Hepatocyte (in vitro differentiated cells): Measurements from ENCODE around the gene NHERF1. TPM values are rescaled to one million over a fixed set of nuclear protein-coding genes. Genes with fewer than 3 reads are reported as not detected.

Experiments used
- DNase-seq: peaks from one replicate; pipeline ENCODE4 v3.0.0-alpha.2; 2016; ENCODE audit warnings: low spot score
- H2AFZ ChIP-seq: fragments of 200-600 bp; sonication (generic); 2 replicates; pipeline ENCODE4 v1.6.0; 2016; ENCODE audit warnings: antibody characterized with exemption, mild to moderate bottlenecking
- H3K27ac ChIP-seq: fragments of 200-600 bp; sonication (generic); 2 replicates; pipeline ENCODE4 v1.5.1; 2016; ENCODE audit warnings: mild to moderate bottlenecking
- H3K27me3 ChIP-seq: fragments of 200-600 bp; sonication (generic); 2 replicates; pipeline ENCODE4 v1.6.1; 2016
- H3K36me3 ChIP-seq: fragments of 200-600 bp; sonication (generic); replicated peaks from 2 replicates; pipeline ENCODE4 v1.5.1; 2016; ENCODE audit warnings: low read depth; ENCODE audit not compliant: insufficient read depth
- H3K4me1 ChIP-seq: fragments of 200-600 bp; sonication (generic); 2 replicates; pipeline ENCODE4 v1.5.1; 2016; ENCODE audit warnings: mild to moderate bottlenecking, moderate library complexity; ENCODE audit not compliant: insufficient read depth
- H3K4me2 ChIP-seq: fragments of 200-600 bp; sonication (generic); 2 replicates; pipeline ENCODE4 v1.6.0; 2016
- H3K4me3 ChIP-seq: fragments of 200-600 bp; sonication (generic); 2 replicates; pipeline ENCODE4 v1.5.1; 2016; ENCODE audit warnings: mild to moderate bottlenecking
- H3K79me2 ChIP-seq: fragments of 200-600 bp; sonication (generic); 2 replicates; pipeline ENCODE4 v1.6.0; 2017; ENCODE audit warnings: mild to moderate bottlenecking
- H3K9me2 ChIP-seq: fragments of 200-600 bp; sonication (generic); replicated peaks from 2 replicates; pipeline ENCODE4 v1.6.0; 2017; ENCODE audit warnings: mild to moderate bottlenecking; ENCODE audit not compliant: insufficient read depth
- H3K9me3 ChIP-seq: fragments of 200-600 bp; sonication (generic); 2 replicates; pipeline ENCODE4 v1.5.1; 2016; ENCODE audit warnings: low read depth, mild to moderate bottlenecking
- H4K20me1 ChIP-seq: fragments of 200-600 bp; sonication (generic); 2 replicates; pipeline ENCODE4 v1.6.0; 2016; ENCODE audit warnings: mild to moderate bottlenecking; ENCODE audit not compliant: insufficient read depth, poor library complexity, severe bottlenecking
- EZH2 ChIP-seq: fragments of 200-600 bp; sonication (generic); IDR thresholded peaks from 2 replicates; pipeline ENCODE4 v1.6.1; 2016; ENCODE audit warnings: antibody characterized with exemption, mild to moderate bottlenecking, borderline replicate concordance
- EZH2phosphoT487 ChIP-seq: fragments of 200-600 bp; sonication (generic); IDR thresholded peaks from one replicate; pipeline ENCODE4 v1.6.1; 2018; ENCODE audit warnings: antibody characterized with exemption, mild to moderate bottlenecking, low read depth, moderate library complexity; ENCODE audit not compliant: unreplicated experiment, severe bottlenecking
- WGBS: methylation state at CpG from one replicate; pipeline ENCODE4 v1.1.6; 2016; ENCODE audit warnings: low lambda C conversion rate; ENCODE audit errors: missing lambda C conversion rate; 5-methylcytosine and 5-hydroxymethylcytosine counted together
- microRNA-seq: library from miRNA; unstranded; fragments of <30 nt; microRNA quantifications from one replicate; pipeline ENCODE4, GENCODE V29; 2017
- polyA plus RNA-seq: library from polyadenylated mRNA; unstranded; fragments of >200 nt; fragmentation: Nextera tagmentation; extraction: Ambion mirVana; gene quantifications from 2 replicates; pipeline ENCODE4 v1.2.1, GENCODE V29; 2016
- total RNA-seq: library from RNA; depleted of rRNA; stranded (reverse); fragments of >200 nt; gene quantifications from 2 replicates; pipeline ENCODE4 v1.2.3, GENCODE V29; 2014
- TF ChIP-seq, protein P1 (sequence below): fragments of 200-600 bp; sonication (generic); IDR thresholded peaks from 2 replicates; pipeline ENCODE4 v1.5.1; 2016; ENCODE audit warnings: antibody characterized with exemption, mild to moderate bottlenecking; ENCODE audit not compliant: poor library complexity

The NHERF1 gene
- total and polyA plus RNA-seq, 2 experiments from 2014 or later, result 263 to 763 TPM

DNA sequence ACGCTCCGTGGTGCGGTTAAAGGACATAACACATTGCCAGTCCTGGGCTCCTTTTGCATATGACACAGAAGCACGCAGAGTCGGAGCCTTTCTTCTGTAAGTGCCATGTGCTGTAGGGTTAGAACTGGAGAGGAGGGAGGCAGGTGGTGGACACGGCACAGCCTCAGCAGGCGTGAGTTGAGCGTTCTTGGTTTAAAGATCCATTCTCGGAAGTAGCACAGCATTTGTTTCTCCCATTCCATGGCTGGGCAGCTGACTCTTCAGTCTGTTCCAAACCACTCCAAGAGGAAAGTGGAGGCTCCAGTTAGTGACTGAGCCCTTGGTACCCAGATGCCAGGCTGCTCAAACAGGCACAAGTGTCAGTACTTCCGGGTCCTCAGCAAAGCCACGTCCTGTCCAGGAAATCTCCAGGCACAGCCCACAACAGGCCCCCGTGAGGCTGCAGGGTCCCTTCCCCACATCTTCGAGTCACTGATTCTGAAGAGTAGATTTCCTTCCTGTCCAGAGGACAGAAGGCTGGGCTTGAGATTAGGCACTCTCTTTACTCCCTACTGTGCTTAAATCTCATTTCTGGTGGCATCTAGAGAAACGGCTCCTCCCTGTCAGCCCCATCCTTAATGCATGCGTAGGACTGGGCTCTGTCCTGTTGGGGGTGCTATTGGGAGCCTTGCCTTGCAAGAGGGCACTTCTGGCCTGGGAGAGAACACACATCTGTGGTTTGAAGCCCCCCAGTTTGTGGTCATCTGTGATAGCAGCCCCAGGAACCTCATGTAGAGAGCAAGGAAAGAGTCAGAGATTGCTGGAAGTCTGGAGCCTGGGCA, 67.3 kb downstream of the NHERF1 start:
- H3K4me1 ChIP-seq, result no peaks in the 10 kb centered on the region

DNA sequence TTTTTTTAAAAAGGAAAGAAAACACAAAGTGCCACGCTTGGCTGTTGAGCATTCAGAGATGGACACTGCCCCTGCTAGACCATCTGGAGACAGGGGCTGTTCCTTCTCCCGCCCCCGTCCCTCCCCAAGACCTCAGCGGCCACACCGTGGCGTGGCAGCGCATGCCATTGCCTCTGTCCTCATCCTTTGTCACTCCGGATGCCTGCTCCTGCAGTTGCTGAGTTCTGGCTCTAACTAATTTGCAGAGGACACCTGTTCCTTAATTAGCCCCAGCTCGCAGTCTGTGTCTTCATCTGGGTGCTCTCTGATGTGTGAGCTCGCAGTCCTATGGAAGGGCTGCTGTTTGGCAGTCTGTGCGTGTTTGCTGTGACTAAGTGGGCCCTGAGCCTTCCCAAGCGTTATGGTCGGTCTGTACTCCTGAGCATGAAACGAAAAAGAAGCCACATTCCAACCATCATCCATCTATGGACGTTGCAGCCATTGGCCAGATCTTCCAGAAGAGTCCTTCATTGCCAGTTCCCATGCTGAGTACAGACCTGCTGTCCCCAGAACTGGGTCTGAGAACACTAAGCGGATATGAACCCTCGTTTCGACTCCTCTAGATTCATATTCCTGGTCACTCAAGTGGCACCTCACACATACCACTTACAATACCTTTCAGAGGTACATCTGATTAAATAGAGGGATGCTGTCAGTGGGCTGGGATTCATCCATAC, 68.6 kb downstream of the NHERF1 start:
- 87% methylated on average over 17 of the region's 18 CpGs for WGBS
- H3K36me3 ChIP-seq, result no peaks in the 10 kb centered on the region
- TF ChIP-seq EZH2phosphoT487, result no peak
- no peak for TF ChIP-seq EZH2
- TF ChIP-seq, protein P1, sequence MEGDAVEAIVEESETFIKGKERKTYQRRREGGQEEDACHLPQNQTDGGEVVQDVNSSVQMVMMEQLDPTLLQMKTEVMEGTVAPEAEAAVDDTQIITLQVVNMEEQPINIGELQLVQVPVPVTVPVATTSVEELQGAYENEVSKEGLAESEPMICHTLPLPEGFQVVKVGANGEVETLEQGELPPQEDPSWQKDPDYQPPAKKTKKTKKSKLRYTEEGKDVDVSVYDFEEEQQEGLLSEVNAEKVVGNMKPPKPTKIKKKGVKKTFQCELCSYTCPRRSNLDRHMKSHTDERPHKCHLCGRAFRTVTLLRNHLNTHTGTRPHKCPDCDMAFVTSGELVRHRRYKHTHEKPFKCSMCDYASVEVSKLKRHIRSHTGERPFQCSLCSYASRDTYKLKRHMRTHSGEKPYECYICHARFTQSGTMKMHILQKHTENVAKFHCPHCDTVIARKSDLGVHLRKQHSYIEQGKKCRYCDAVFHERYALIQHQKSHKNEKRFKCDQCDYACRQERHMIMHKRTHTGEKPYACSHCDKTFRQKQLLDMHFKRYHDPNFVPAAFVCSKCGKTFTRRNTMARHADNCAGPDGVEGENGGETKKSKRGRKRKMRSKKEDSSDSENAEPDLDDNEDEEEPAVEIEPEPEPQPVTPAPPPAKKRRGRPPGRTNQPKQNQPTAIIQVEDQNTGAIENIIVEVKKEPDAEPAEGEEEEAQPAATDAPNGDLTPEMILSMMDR, result no peak

More for the DNA sequence above, 67.3 kb downstream of the NHERF1 start:
- Histone ChIP-seq H3K9me2 (no peaks in the 10 kb centered on the region), H3K36me3 (no peaks in the 10 kb centered on the region), H3K27ac (no peak overlapping the region), H4K20me1 (no peaks in the 10 kb centered on the region), H2AFZ (no peak overlapping the region), H3K27me3 (no peaks in the 10 kb centered on the region), H3K4me3 (no peak overlapping the region), H3K79me2 (no peaks in the 10 kb centered on the region), H3K9me3 (no peaks in the 10 kb centered on the region), H3K4me2 (no peak overlapping the region)
- no peak for DNase-seq
- TF ChIP-seq EZH2phosphoT487 (no peak), EZH2 (no peak)
- TF ChIP-seq, protein P1, result no peak
- 91% methylated on average over 15 of the region's 15 CpGs for WGBS

DNA sequence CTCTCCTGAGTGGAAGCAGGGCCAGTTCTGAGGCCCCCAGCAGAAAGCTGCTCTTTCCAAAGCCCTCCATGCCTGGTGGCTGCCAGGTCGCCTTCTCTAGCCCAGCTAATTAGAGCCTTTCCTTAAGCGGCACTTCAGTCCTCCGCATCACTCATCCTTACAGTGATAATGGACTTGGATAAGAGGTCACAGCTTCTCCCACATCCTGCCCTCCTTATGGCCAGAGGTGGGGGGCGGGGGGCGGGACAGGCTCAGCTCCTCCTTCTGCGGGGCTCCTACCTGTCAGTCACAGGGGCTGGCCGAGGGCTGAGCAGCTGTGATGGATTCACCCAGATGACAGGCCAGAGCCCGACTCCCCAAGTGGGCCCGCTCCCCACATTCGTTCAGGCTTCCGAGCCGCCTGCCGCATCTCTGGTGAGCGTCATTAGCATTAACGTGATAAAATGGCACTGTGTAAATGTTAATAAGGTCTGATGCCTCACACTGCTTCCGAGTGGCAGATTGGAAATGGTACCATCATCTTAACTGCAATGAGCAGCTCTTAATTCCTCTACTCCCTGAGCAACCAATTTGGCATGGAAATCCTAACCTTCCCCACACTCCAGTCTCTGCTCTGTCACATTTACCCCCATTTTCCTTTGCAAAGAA, 70.0 kb downstream of the NHERF1 start:
- H3K4me1 ChIP-seq, result no peaks in the 10 kb centered on the region
- H3K4me3 ChIP-seq, result no peak overlapping the region
- WGBS, result 92% methylated on average over 14 of the region's 16 CpGs
- no peak for TF ChIP-seq EZH2
- TF ChIP-seq EZH2phosphoT487, result no peak
- TF ChIP-seq, protein P1, result no peak
- H2AFZ ChIP-seq, result no peak overlapping the region
- H3K4me2 ChIP-seq, result no peak overlapping the region
- no peak overlapping the region for H3K27ac ChIP-seq
- H3K9me2 ChIP-seq, result no peaks in the 10 kb centered on the region
- no peak for DNase-seq
- no peaks in the 10 kb centered on the region for H4K20me1 ChIP-seq
- no peaks in the 10 kb centered on the region for H3K27me3 ChIP-seq
- H3K36me3 ChIP-seq, result no peaks in the 10 kb centered on the region
- no peaks in the 10 kb centered on the region for H3K9me3 ChIP-seq
- H3K79me2 ChIP-seq, result no peaks in the 10 kb centered on the region

More for the DNA sequence above, 68.6 kb downstream of the NHERF1 start:
- Histone ChIP-seq H3K4me3 (no peak overlapping the region), H3K27me3 (no peaks in the 10 kb centered on the region), H3K9me3 (no peaks in the 10 kb centered on the region), H3K27ac (no peak overlapping the region), H3K4me2 (no peak overlapping the region), H3K9me2 (no peaks in the 10 kb centered on the region), H4K20me1 (no peaks in the 10 kb centered on the region), H3K79me2 (no peaks in the 10 kb centered on the region), H2AFZ (no peak overlapping the region), H3K4me1 (no peaks in the 10 kb centered on the region)
- no peak for DNase-seq

Small RNA genes within 50 kb of the gene (microRNA-seq; reads per million reads assigned to microRNA genes)
- gene MIR3615, result 306 reads per million, percentile 69 among the genes with 10 or more reads in this experiment

Other genes starting within 250 kb of the NHERF1 start
- gene CD300LB, start 217.2 kb upstream of the NHERF1 start, total RNA-seq, result not detected in 2 replicates
- gene CD300LB, start 217.2 kb upstream of the NHERF1 start, polyA plus RNA-seq, result not detected in 2 replicates
- 0.43 TPM in 1 of 2 replicates, not detected in the other for gene CD300C, start 202.5 kb upstream of the NHERF1 start, total RNA-seq
- gene CD300C, start 202.5 kb upstream of the NHERF1 start, polyA plus RNA-seq, result 0.47 and 0.96 TPM in 2 replicates
- 0.67 TPM in 1 of 2 replicates, not detected in the other for gene CD300H, start 181.1 kb upstream of the NHERF1 start, total RNA-seq
- 0.28 TPM in 1 of 2 replicates, not detected in the other for gene CD300H, start 181.1 kb upstream of the NHERF1 start, polyA plus RNA-seq
- gene CD300LD, start 156.3 kb upstream of the NHERF1 start, total RNA-seq, result not detected in 2 replicates
- gene CD300LD, start 156.3 kb upstream of the NHERF1 start, polyA plus RNA-seq, result not detected in 2 replicates
- gene CD300E, start 124.9 kb upstream of the NHERF1 start, total RNA-seq, result 0.03 TPM in 1 of 2 replicates, not detected in the other
- 0.37 TPM in 1 of 2 replicates, not detected in the other for gene CD300E, start 124.9 kb upstream of the NHERF1 start, polyA plus RNA-seq
- gene CD300LF, start 35.7 kb upstream of the NHERF1 start, total RNA-seq, result 0.32 TPM in 1 of 2 replicates, not detected in the other
- 0.44 and 0.85 TPM in 2 replicates for gene CD300LF, start 35.7 kb upstream of the NHERF1 start, polyA plus RNA-seq
- gene RAB37, start 11.4 kb upstream of the NHERF1 start, total RNA-seq, result 5.9 and 6.1 TPM in 2 replicates
- 7.0 and 11.8 TPM in 2 replicates for gene RAB37, start 11.4 kb upstream of the NHERF1 start, polyA plus RNA-seq
- gene NAT9, start 27.7 kb downstream of the NHERF1 start, total RNA-seq, result 28.6 and 29.2 TPM in 2 replicates
- gene NAT9, start 27.7 kb downstream of the NHERF1 start, polyA plus RNA-seq, result 34.8 and 62.9 TPM in 2 replicates
- not detected in 2 replicates for gene GRIN2C, start 111.3 kb downstream of the NHERF1 start, total RNA-seq
- 0.13 and 0.27 TPM in 2 replicates for gene GRIN2C, start 111.3 kb downstream of the NHERF1 start, polyA plus RNA-seq
- 9.3 and 12.2 TPM in 2 replicates for gene FDXR, start 124.4 kb downstream of the NHERF1 start, total RNA-seq
- 14.2 and 17.8 TPM in 2 replicates for gene FDXR, start 124.4 kb downstream of the NHERF1 start, polyA plus RNA-seq
- 4.0 and 4.2 TPM in 2 replicates for gene FADS6, start 145.0 kb downstream of the NHERF1 start, total RNA-seq
- 1.4 and 4.3 TPM in 2 replicates for gene FADS6, start 145.0 kb downstream of the NHERF1 start, polyA plus RNA-seq
- gene USH1G, start 174.6 kb downstream of the NHERF1 start, total RNA-seq, result 0.48 and 1.6 TPM in 2 replicates
- 0.46 and 0.65 TPM in 2 replicates for gene USH1G, start 174.6 kb downstream of the NHERF1 start, polyA plus RNA-seq
- 0.16 and 1.1 TPM in 2 replicates for gene OTOP2, start 175.6 kb downstream of the NHERF1 start, total RNA-seq
- 0.19 TPM in 1 of 2 replicates, not detected in the other for gene OTOP2, start 175.6 kb downstream of the NHERF1 start, polyA plus RNA-seq
- 0.43 and 0.60 TPM in 2 replicates for gene OTOP3, start 187.3 kb downstream of the NHERF1 start, total RNA-seq
- gene OTOP3, start 187.3 kb downstream of the NHERF1 start, polyA plus RNA-seq, result not detected in 2 replicates
- gene HID1, start 224.1 kb downstream of the NHERF1 start, total RNA-seq, result 13.2 and 15.3 TPM in 2 replicates
- 43.4 and 55.5 TPM in 2 replicates for gene HID1, start 224.1 kb downstream of the NHERF1 start, polyA plus RNA-seq
- 12.8 and 16.4 TPM in 2 replicates for gene CDR2L, start 239.0 kb downstream of the NHERF1 start, total RNA-seq
- 14.6 and 17.0 TPM in 2 replicates for gene CDR2L, start 239.0 kb downstream of the NHERF1 start, polyA plus RNA-seq